Activated gamma-delta T cell (primary cell): ENCODE measurements around the gene ZSCAN10.
"Not testable (repeated sequence)": the region's sequence is repeated elsewhere in the genome, so short reads cannot be mapped to it uniquely, and the experiment has no call there.

Experiments used
- DNase-seq: peaks from one replicate; lab custom pipeline; 2025; lab: John Stamatoyannopoulos, UW
- total RNA-seq, 2 donors: gene quantifications; one replicate each; lab custom pipeline; 2026; lab: John Stamatoyannopoulos, UW

The ZSCAN10 gene
- 0.13 to 0.26 reads per million in 2 donors for total RNA-seq

- DNase-seq: no peak
Observed at GRCh38 chr16:3098459-3099394, at the start of gene ZSCAN10. Gene ZSCAN10, minus strand, starts transcription at chr16:3099294. Its CDS starts 6,357 bp downstream, at chr16:3092937.

GRCh38 chr16:3148256-3149192, 49.4 kb upstream of the ZSCAN10 start:
- DNase-seq: no peak

- no peak for DNase-seq
Observed at GRCh38 chr16:3147757-3148104, 48.6 kb upstream of the ZSCAN10 start.

GRCh38 chr16:3147046-3147756, 48.1 kb upstream of the ZSCAN10 start:
- DNase-seq: no peak

- no peak for DNase-seq
Observed at GRCh38 chr16:3145660-3146059, 46.6 kb upstream of the ZSCAN10 start.

- DNase-seq: no peak
Observed at GRCh38 chr16:3145151-3145550, 46.1 kb upstream of the ZSCAN10 start.

GRCh38 chr16:3144321-3144983, 45.4 kb upstream of the ZSCAN10 start:
- DNase-seq: no peak

- no peak for DNase-seq
Observed at GRCh38 chr16:3143598-3144320, 44.7 kb upstream of the ZSCAN10 start.

GRCh38 chr16:3143189-3143588, 44.1 kb upstream of the ZSCAN10 start:
- DNase-seq: no peak

GRCh38 chr16:3142770-3143169, 43.7 kb upstream of the ZSCAN10 start:
- DNase-seq: no peak

GRCh38 chr16:3142327-3142726, 43.2 kb upstream of the ZSCAN10 start:
- DNase-seq: no peak

- no peak for DNase-seq
Observed at GRCh38 chr16:3141781-3142311, 42.8 kb upstream of the ZSCAN10 start.

GRCh38 chr16:3140603-3141427, 41.7 kb upstream of the ZSCAN10 start:
- DNase-seq: no peak

GRCh38 chr16:3139561-3139960, 40.5 kb upstream of the ZSCAN10 start:
- not testable (repeated sequence) for DNase-seq

- DNase-seq: no peak
Observed at GRCh38 chr16:3138823-3139426, 39.8 kb upstream of the ZSCAN10 start.

- no peak for DNase-seq
Observed at GRCh38 chr16:3138342-3138741, 39.2 kb upstream of the ZSCAN10 start.

GRCh38 chr16:3137267-3137666, 38.2 kb upstream of the ZSCAN10 start:
- no peak for DNase-seq

- no peak for DNase-seq
Observed at GRCh38 chr16:3135126-3135715, 36.1 kb upstream of the ZSCAN10 start.
